OCI-LY7 (cell line): ENCODE data around the gene EGR2. TPM values are rescaled to one million over a fixed set of nuclear protein-coding genes. Genes with fewer than 3 reads are reported as not detected.

ENCODE experiments used
- BruUV-seq: library from RNA; stranded (reverse); fragments of 400-500 nt; replicated peaks from 2 replicates; lab custom pipeline; 2021; lab: Mats Ljungman, UMichigan
- CTCF ChIA-PET: fragments of 300-600 bp; sonication (Branson Sonifier 250); formaldehyde crosslinking; loops from one replicate; lab custom pipeline; 2022; ENCODE audit warnings: antibody characterized with exemption; ENCODE audit not compliant: unreplicated experiment; lab: Charles Lee
- POLR2A ChIA-PET: fragments of 300-600 bp; sonication (Branson Sonifier 250); formaldehyde crosslinking; loops from one replicate; lab custom pipeline; 2022; ENCODE audit warnings: antibody characterized with exemption; lab: Charles Lee
- DNase-seq: peaks from one replicate; pipeline ENCODE4 v3.0.0-alpha.2; 2015; ENCODE audit warnings: low spot score
- H2AFZ ChIP-seq: fragments of 200-600 bp; sonication (generic), shearing (Covaris generic); 2 replicates; pipeline ENCODE4 v1.6.1; 2014; ENCODE audit warnings: mild to moderate bottlenecking, antibody characterized with exemption, low read length, moderate library complexity
- H3K27ac ChIP-seq: fragments of 200-600 bp; sonication (generic); 2 replicates; pipeline ENCODE4 v1.5.1; 2014; ENCODE audit warnings: mixed run types, low read depth, mild to moderate bottlenecking, moderate library complexity, low read length, inconsistent platforms; ENCODE audit not compliant: poor library complexity, severe bottlenecking
- H3K36me3 ChIP-seq: fragments of 200-600 bp; sonication (generic); 2 replicates; pipeline ENCODE4 v1.6.1; 2014; ENCODE audit warnings: mild to moderate bottlenecking, antibody characterized with exemption, low read length, moderate library complexity, mixed read lengths; ENCODE audit not compliant: insufficient read depth
- H3K4me1 ChIP-seq: fragments of 200-600 bp; sonication (generic); 2 replicates; pipeline ENCODE4 v1.5.1; 2014; ENCODE audit warnings: mild to moderate bottlenecking, low read length; ENCODE audit not compliant: insufficient read depth, poor library complexity, severe bottlenecking
- H3K4me2 ChIP-seq: fragments of 200-600 bp; sonication (generic); 2 replicates; pipeline ENCODE4 v1.6.1; 2014; ENCODE audit warnings: mild to moderate bottlenecking, low read length
- H3K4me3 ChIP-seq: fragments of 200-600 bp; sonication (generic); 2 replicates; pipeline ENCODE4 v1.5.1; 2014; ENCODE audit warnings: mild to moderate bottlenecking, low read depth, low read length; ENCODE audit not compliant: poor library complexity, severe bottlenecking
- H3K79me2 ChIP-seq: fragments of 200-600 bp; sonication (generic); 2 replicates; pipeline ENCODE4 v1.6.1; 2016; ENCODE audit warnings: low read depth, mild to moderate bottlenecking, low read length, moderate library complexity, mixed read lengths; ENCODE audit not compliant: insufficient read depth
- H3K9me2 ChIP-seq: fragments of 200-600 bp; sonication (generic); 2 replicates; pipeline ENCODE4 v1.6.1; 2016; ENCODE audit warnings: mild to moderate bottlenecking, low read length, mixed read lengths; ENCODE audit not compliant: insufficient read depth
- H3K9me3 ChIP-seq: fragments of 200-600 bp; sonication (generic); 2 replicates; pipeline ENCODE4 v1.6.1; 2014; ENCODE audit warnings: mild to moderate bottlenecking, mixed run types, low read length, mixed read lengths
- H4K20me1 ChIP-seq: fragments of 200-600 bp; sonication (generic); 2 replicates; pipeline ENCODE4 v1.6.1; 2014; ENCODE audit warnings: mild to moderate bottlenecking, antibody characterized with exemption, low read length, moderate library complexity, mixed read lengths; ENCODE audit not compliant: insufficient read depth
- EZH2phosphoT487 ChIP-seq: fragments of 200-600 bp; sonication (generic); IDR thresholded peaks from 2 replicates; pipeline ENCODE4 v1.6.1; 2018; ENCODE audit warnings: low read depth, borderline replicate concordance, mild to moderate bottlenecking, mixed run types, antibody characterized with exemption, low read length, moderate library complexity, mixed read lengths
- intact Hi-C: fragments of 100-400 bp; cut with micrococcal nuclease; formaldehyde crosslinking; loops from one replicate; pipeline ENCODE4 v1.10.0; 2022; ENCODE audit not compliant: unreplicated experiment
- total RNA-seq, 2 experiments: library from RNA; depleted of rRNA in 1 of 2; stranded (reverse); fragments of >200 nt in 1 of 2; shearing (Covaris generic) in 1 of 2; gene quantifications; 2 replicates each; pipeline ENCODE4 v1.2.3, GENCODE V29; 2014 to 2022
- TF ChIP-seq, protein P1 (sequence below): fragments of 200-600 bp; sonication (generic); conservative IDR thresholded peaks from 2 replicates; pipeline ENCODE4 v1.5.1; 2014; ENCODE audit warnings: mild to moderate bottlenecking, antibody characterized with exemption, low read length, moderate library complexity, mixed read lengths

EGR2 gene
- total RNA-seq, 2 experiments from 2014 or later, result 0.19 TPM; not detected in 1

DNA sequence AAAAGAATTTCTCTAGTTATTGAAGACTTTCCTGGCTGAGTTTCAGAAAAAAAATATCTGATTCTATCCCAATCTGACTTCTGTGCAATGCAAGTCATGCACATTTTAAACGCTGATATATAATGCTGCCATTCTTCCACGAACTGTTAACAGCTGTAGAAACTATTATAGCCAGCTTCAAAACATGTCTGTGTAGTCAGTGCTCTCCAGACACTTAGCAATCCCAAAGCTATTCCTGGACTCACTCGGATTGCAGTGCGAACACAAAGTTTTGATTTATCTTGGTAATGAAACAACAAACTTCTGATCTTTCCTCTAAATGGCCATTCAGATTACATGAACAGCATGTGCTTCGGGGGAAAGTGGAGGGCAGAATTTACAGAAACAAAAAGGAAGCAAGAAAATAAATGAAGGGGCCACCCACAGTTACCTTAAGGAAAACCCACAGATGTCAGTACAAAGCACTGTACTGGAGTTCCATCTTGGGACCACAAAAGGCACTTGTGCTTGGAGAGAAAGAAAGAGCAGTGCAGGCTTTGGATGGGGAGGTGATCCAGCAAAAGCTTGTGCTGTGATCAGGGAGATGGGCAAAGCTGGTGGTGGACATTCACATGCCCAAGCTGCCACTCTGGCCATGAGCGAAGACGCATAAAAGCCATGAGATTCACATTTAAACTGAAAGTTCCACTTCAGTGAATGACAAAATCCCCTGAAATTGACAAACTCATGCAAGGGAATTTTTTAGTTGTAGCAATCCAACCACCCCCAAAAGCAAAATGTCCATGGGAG lies 43.8 kb downstream of the EGR2 start:
- Histone ChIP-seq H3K4me2 (no peak overlapping the region), H3K36me3 (no peaks in the 10 kb centered on the region), H3K9me3 (no peaks in the 10 kb centered on the region), H4K20me1 (no peaks in the 10 kb centered on the region), H3K9me2 (no peaks in the 10 kb centered on the region), H3K4me1 (peaks cover 9% of the 10 kb centered on the region), H3K4me3 (no peak overlapping the region), H3K79me2 (no peaks in the 10 kb centered on the region), H3K27ac (no peak overlapping the region), H2AFZ (no peak overlapping the region)
- no peak for DNase-seq
- ChIA-PET POLR2A (interaction anchor here (0.7 to 2.7 kb wide), 5 partner anchors 12 to 147 kb away, joined by 3 to 15 read pairs (median 4); no protein-coding TSS in a partner anchor), CTCF (no interaction called here)
- BruUV-seq, result no TSS peak
- intact Hi-C loops, result no loop called here
- TF ChIP-seq, protein P1, sequence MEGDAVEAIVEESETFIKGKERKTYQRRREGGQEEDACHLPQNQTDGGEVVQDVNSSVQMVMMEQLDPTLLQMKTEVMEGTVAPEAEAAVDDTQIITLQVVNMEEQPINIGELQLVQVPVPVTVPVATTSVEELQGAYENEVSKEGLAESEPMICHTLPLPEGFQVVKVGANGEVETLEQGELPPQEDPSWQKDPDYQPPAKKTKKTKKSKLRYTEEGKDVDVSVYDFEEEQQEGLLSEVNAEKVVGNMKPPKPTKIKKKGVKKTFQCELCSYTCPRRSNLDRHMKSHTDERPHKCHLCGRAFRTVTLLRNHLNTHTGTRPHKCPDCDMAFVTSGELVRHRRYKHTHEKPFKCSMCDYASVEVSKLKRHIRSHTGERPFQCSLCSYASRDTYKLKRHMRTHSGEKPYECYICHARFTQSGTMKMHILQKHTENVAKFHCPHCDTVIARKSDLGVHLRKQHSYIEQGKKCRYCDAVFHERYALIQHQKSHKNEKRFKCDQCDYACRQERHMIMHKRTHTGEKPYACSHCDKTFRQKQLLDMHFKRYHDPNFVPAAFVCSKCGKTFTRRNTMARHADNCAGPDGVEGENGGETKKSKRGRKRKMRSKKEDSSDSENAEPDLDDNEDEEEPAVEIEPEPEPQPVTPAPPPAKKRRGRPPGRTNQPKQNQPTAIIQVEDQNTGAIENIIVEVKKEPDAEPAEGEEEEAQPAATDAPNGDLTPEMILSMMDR, result no peak

DNA sequence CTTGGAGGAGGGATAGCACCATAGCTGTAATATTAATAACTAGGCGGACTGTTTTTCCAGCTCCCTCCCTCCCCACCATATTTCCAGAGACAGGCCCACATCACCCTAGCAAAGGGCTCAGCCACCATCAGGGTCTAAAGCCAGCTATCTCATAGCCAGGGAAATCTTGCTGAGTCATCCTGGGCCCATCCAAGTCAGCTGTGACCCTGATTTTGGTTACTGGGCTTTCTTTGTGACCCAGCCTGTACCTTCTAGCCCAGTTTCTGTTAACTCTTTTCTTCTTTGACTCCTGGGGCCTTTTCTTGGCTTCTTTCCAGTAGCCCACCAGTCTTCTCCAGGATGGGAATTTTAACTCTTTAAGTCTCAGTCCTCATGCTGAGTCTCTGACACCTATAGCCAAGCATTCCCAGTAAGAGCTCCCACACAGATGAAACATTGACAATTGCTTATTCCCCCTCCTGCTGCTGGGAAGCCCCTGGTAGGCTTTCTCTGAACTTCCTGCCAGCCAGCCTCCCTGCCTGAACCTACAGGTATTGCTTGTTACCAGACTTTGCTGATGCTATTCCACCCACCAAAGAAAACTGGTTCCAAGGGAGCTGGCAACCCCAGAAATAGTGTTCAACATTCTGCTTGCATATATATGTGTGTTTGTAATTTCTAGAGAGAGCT lies 46.5 kb downstream of the EGR2 start:
- Histone ChIP-seq H2AFZ (peak overlapping the region; percentile 48; the same call in 1 of the 2 replicates), H3K27ac (no peak overlapping the region), H3K36me3 (no peaks in the 10 kb centered on the region), H3K4me1 (peaks cover 16% of the 10 kb centered on the region), H3K9me2 (no peaks in the 10 kb centered on the region), H4K20me1 (no peaks in the 10 kb centered on the region), H3K4me3 (no peak overlapping the region), H3K9me3 (no peaks in the 10 kb centered on the region), H3K4me2 (no peak overlapping the region), H3K79me2 (no peaks in the 10 kb centered on the region)
- DNase-seq, result no peak
- intact Hi-C loops, result no loop called here
- no TSS peak for BruUV-seq
- TF ChIP-seq, protein P1, result no peak
- TF ChIP-seq EZH2phosphoT487, result no peak
- POLR2A ChIA-PET, result interaction anchor here (0.8 to 1.1 kb wide), 3 partner anchors 9 to 20 kb away, joined by 3 to 4 read pairs (median 4); no protein-coding TSS in a partner anchor
- CTCF ChIA-PET, result interaction anchor here (0.8 kb wide), 1 partner anchor 109 kb away, joined by 3 read pairs; no protein-coding TSS in a partner anchor
